Neural progenitor cell (in vitro differentiated cells): Measurements from ENCODE around the gene FOXK1. TPM values are rescaled to one million over a fixed set of nuclear protein-coding genes. Genes with fewer than 3 reads are reported as not detected.

ENCODE experiments used
- DNase-seq: peaks from one replicate; pipeline ENCODE4 v3.0.0-alpha.2; 2016; ENCODE audit warnings: low spot score
- H2AFZ ChIP-seq: fragments of 200-600 bp; sonication (generic); replicated peaks from 2 replicates; pipeline ENCODE4 v1.6.1; 2016; ENCODE audit warnings: antibody characterized with exemption
- H3F3A ChIP-seq: fragments of 200-600 bp; sonication (generic); 2 replicates; pipeline ENCODE4 v1.6.1; 2016; ENCODE audit warnings: antibody characterized with exemption, low read depth
- H3K27ac ChIP-seq: fragments of 200-600 bp; sonication (generic); 2 replicates; pipeline ENCODE4 v1.5.1; 2016; ENCODE audit warnings: mild to moderate bottlenecking
- H3K27me3 ChIP-seq: fragments of 200-600 bp; sonication (generic); 2 replicates; pipeline ENCODE4 v1.6.1; 2016; ENCODE audit warnings: mild to moderate bottlenecking, moderate library complexity
- H3K36me3 ChIP-seq: fragments of 200-600 bp; sonication (generic); 2 replicates; pipeline ENCODE4 v1.5.1; 2016
- H3K4me1 ChIP-seq: fragments of 200-600 bp; sonication (generic); 2 replicates; pipeline ENCODE4 v1.6.1; 2016; ENCODE audit warnings: mixed run types
- H3K4me2 ChIP-seq: fragments of 200-600 bp; sonication (generic); 2 replicates; pipeline ENCODE4 v1.6.1; 2016
- H3K4me3 ChIP-seq: fragments of 200-600 bp; sonication (generic); 2 replicates; pipeline ENCODE4 v1.5.1; 2016
- H3K79me2 ChIP-seq: fragments of 200-600 bp; sonication (generic); 2 replicates; pipeline ENCODE4 v1.6.1; 2016; ENCODE audit warnings: low read depth
- H3K9ac ChIP-seq: fragments of 200-600 bp; sonication (generic); 2 replicates; pipeline ENCODE4 v1.6.1; 2016
- H3K9me3 ChIP-seq: fragments of 200-600 bp; sonication (generic); 2 replicates; pipeline ENCODE4 v1.5.1; 2016; ENCODE audit warnings: low read depth
- H4K20me1 ChIP-seq: fragments of 200-600 bp; sonication (generic); 2 replicates; pipeline ENCODE4 v1.6.1; 2016; ENCODE audit warnings: low read depth
- H3K27ac Mint-ChIP-seq: 3 replicates; pipeline ENCODE4 v1.8.0; 2021; ENCODE audit warnings: mixed read lengths
- H3K27me3 Mint-ChIP-seq: 2 replicates; pipeline ENCODE4 v1.8.0; 2022; ENCODE audit warnings: low read depth, mild to moderate bottlenecking, inconsistent platforms, moderate library complexity, mixed read lengths; ENCODE audit not compliant: insufficient read depth
- H3K36me3 Mint-ChIP-seq: 3 replicates; pipeline ENCODE4 v1.8.0; 2021; ENCODE audit warnings: mixed read lengths
- H3K4me1 Mint-ChIP-seq: 3 replicates; pipeline ENCODE4 v1.8.0; 2021; ENCODE audit warnings: mixed read lengths
- H3K4me3 Mint-ChIP-seq: 3 replicates; pipeline ENCODE4 v1.8.0; 2021; ENCODE audit warnings: mild to moderate bottlenecking, moderate library complexity, mixed read lengths
- H3K9me3 Mint-ChIP-seq: 3 replicates; pipeline ENCODE4 v1.8.0; 2020; ENCODE audit warnings: mixed read lengths
- EZH2 ChIP-seq: fragments of 200-600 bp; sonication (generic); IDR thresholded peaks from 2 replicates; pipeline ENCODE4 v1.6.1; 2017; ENCODE audit warnings: antibody characterized with exemption, mild to moderate bottlenecking, moderate library complexity
- EZH2phosphoT487 ChIP-seq: fragments of 200-600 bp; sonication (generic); IDR thresholded peaks from 2 replicates; pipeline ENCODE4 v1.6.1; 2017; ENCODE audit warnings: antibody characterized with exemption
- total RNA-seq: library from RNA; depleted of rRNA; stranded (reverse); fragments of >200 nt; gene quantifications from 2 replicates; pipeline ENCODE4 v1.2.3, GENCODE V29; 2015; ENCODE audit warnings: low replicate concordance
- TF ChIP-seq, protein P1 (sequence below): fragments of 200-600 bp; sonication (generic); IDR thresholded peaks from 2 replicates; pipeline ENCODE4 v1.5.1; 2017; ENCODE audit warnings: antibody characterized with exemption, mild to moderate bottlenecking

FOXK1 gene
- total RNA-seq, 1 donor from 2014 or later: 11.1 TPM

DNA sequence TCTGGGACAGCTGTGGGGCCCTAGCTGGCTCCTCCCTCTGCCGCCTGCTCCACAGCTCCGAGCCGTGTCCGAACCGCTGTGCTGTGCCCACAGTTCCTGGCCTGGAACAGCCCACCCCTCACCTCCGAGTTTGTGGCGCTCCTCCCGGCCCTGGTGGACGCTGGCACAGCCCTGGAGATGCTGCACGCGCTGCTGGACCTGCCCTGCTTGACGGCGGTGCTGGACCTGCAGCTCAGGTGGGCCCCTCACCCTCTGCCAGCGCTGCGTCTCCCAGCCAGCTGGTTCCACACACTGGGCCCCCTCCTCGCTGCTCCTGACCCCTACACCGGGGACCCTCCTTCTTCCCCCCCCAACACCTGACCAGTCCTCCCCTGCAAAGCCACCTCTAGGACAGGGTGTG is 105.4 kb downstream of the FOXK1 start:
- H3K36me3 ChIP-seq: no peaks in the 10 kb centered on the region
- Mint-ChIP-seq H3K4me3 (peak overlapping the region; percentile 64), H3K27ac (no peak overlapping the region)

DNA sequence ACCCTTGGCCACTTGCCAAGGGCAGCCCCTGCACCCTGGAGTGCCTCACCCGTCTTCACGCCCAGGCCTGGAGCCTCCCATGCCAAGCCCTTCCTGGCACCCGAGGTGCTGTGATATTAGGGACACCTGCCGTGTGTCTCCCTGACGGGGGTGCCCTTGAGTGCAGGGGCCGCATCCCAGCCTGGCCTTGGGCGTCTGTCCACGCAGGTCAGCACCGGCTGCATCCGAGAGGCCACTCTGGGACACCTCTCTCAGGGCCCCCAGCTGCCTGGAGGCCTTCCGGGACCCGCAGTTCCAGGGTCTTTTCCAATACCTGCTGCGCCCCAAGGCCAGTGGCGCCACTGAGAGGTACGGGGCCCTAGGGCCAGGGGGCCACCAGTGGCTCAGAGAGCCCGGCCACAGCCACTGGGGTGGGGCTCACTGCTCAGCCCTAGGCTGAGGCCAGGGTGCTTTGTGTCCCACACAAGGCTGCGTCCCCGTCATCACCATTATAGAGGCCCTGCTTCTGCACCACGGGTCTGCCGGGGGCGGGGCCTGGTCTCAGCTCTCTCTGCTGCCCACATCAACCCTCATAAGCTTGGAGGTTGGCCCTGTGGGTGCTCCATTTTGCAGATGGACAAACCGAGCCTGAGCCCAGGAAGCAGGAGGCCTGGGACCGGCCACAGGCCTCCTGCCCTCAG is 106.0 kb downstream of the FOXK1 start:
- Histone ChIP-seq H3F3A (no peaks in the 10 kb centered on the region), H3K79me2 (no peaks in the 10 kb centered on the region), H3K4me1 (no peaks in the 10 kb centered on the region), H3K36me3 (no peaks in the 10 kb centered on the region), H3K9me3 (no peaks in the 10 kb centered on the region), H3K9ac (no peak overlapping the region), H3K27me3 (no peaks in the 10 kb centered on the region), H2AFZ (no peak overlapping the region), H3K4me3 (no peak overlapping the region), H3K27ac (no peak overlapping the region), H3K4me2 (no peak overlapping the region), H4K20me1 (no peaks in the 10 kb centered on the region)
- Mint-ChIP-seq H3K36me3 (no peaks in the 10 kb centered on the region), H3K9me3 (no peaks in the 10 kb centered on the region), H3K27me3 (peaks cover 2% of the 10 kb centered on the region), H3K4me3 (peak overlapping the region; percentile 64), H3K4me1 (peaks cover 3% of the 10 kb centered on the region), H3K27ac (no peak overlapping the region)
- no peak for TF ChIP-seq EZH2phosphoT487
- TF ChIP-seq, protein P1, sequence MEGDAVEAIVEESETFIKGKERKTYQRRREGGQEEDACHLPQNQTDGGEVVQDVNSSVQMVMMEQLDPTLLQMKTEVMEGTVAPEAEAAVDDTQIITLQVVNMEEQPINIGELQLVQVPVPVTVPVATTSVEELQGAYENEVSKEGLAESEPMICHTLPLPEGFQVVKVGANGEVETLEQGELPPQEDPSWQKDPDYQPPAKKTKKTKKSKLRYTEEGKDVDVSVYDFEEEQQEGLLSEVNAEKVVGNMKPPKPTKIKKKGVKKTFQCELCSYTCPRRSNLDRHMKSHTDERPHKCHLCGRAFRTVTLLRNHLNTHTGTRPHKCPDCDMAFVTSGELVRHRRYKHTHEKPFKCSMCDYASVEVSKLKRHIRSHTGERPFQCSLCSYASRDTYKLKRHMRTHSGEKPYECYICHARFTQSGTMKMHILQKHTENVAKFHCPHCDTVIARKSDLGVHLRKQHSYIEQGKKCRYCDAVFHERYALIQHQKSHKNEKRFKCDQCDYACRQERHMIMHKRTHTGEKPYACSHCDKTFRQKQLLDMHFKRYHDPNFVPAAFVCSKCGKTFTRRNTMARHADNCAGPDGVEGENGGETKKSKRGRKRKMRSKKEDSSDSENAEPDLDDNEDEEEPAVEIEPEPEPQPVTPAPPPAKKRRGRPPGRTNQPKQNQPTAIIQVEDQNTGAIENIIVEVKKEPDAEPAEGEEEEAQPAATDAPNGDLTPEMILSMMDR: no peak
- no peak for TF ChIP-seq EZH2
- DNase-seq: no peak

More for the DNA sequence above, 105.4 kb downstream of the FOXK1 start:
- TF ChIP-seq, protein P1: no peak
- no peak for TF ChIP-seq EZH2phosphoT487
- TF ChIP-seq EZH2: no peak
- H3K4me1 Mint-ChIP-seq: peaks cover 3% of the 10 kb centered on the region
- Histone ChIP-seq H3K27me3 (no peaks in the 10 kb centered on the region), H3F3A (no peaks in the 10 kb centered on the region), H3K9ac (no peak overlapping the region), H3K4me2 (no peak overlapping the region), H3K27ac (no peak overlapping the region), H3K79me2 (no peaks in the 10 kb centered on the region), H3K9me3 (no peaks in the 10 kb centered on the region), H3K4me1 (no peaks in the 10 kb centered on the region), H4K20me1 (no peaks in the 10 kb centered on the region), H3K4me3 (no peak overlapping the region), H2AFZ (no peak overlapping the region)
- DNase-seq: no peak
- peaks cover 2% of the 10 kb centered on the region for H3K27me3 Mint-ChIP-seq
- no peaks in the 10 kb centered on the region for H3K9me3 Mint-ChIP-seq
- no peaks in the 10 kb centered on the region for H3K36me3 Mint-ChIP-seq

DNA sequence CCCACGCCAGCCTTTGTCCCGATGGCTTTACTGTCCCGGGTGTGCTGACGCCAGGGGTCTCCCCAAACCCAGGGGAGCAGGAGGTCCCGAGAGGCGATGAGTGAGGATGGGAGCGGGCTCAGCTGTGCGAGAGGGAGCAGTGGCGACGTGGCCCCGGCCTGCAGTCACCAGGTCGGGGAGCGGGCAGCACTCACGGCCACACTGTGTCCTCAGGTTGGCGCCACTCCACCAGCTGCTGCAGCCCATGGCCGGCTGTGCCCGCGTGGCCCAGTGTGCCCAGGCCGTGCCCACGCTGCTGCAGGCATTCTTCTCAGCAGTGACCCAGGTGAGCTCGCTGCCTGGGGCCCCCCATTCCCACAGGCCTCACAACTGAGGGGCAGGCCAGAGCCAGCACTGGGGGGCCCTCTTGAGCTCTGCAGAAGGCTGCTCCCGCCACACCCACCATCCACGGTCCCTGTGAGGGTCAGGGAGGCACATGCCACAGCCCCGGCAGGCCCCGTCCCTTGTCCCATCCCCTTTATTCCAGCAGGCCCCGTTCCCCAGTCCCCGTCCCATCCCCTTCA is 106.6 kb downstream of the FOXK1 start:
- TF ChIP-seq EZH2phosphoT487: no peak
- TF ChIP-seq, protein P1: no peak
- no peak for TF ChIP-seq EZH2
- DNase-seq: no peak
- Mint-ChIP-seq H3K27me3 (no peaks in the 10 kb centered on the region), H3K9me3 (no peaks in the 10 kb centered on the region), H3K4me3 (no peak overlapping the region), H3K4me1 (peaks cover 3% of the 10 kb centered on the region), H3K27ac (no peak overlapping the region), H3K36me3 (no peaks in the 10 kb centered on the region)
- no peaks in the 10 kb centered on the region for H3K79me2 ChIP-seq
- H3K4me2 ChIP-seq: no peak overlapping the region
- no peak overlapping the region for H2AFZ ChIP-seq
- no peaks in the 10 kb centered on the region for H3K27me3 ChIP-seq
- H3F3A ChIP-seq: no peaks in the 10 kb centered on the region
- H3K27ac ChIP-seq: no peak overlapping the region
- H3K36me3 ChIP-seq: no peaks in the 10 kb centered on the region
- no peaks in the 10 kb centered on the region for H3K9me3 ChIP-seq
- H3K4me3 ChIP-seq: no peak overlapping the region
- H4K20me1 ChIP-seq: no peaks in the 10 kb centered on the region
- H3K4me1 ChIP-seq: no peaks in the 10 kb centered on the region
- H3K9ac ChIP-seq: no peak overlapping the region
